ENCODE results near the gene RBM4B.
"Not testable (repeated sequence)": the region's sequence is repeated elsewhere in the genome, so short reads cannot be mapped to it uniquely, and the experiment has no call there.

The RBM4B gene

GRCh38 chr11:66639814-66640340 lies 37.8 kb downstream of the RBM4B start:
- not testable (repeated sequence) for DNase-seq

- no peak for DNase-seq
Measured at GRCh38 chr11:66639066-66639813, 38.4 kb downstream of the RBM4B start.

- peak; percentile 95 for DNase-seq
Measured at GRCh38 chr11:66638177-66639065, 39.3 kb downstream of the RBM4B start, which contains the start of gene RBM4. RBM4 (plus strand) TSS chr11:66638703; CDS start chr11:66639712, 1,009 bp downstream.

- no peak for DNase-seq
Measured at GRCh38 chr11:66637557-66638176, 40.0 kb downstream of the RBM4B start.

- DNase-seq = no peak
Measured at GRCh38 chr11:66636411-66636810, 41.3 kb downstream of the RBM4B start.

- no peak for DNase-seq
Measured at GRCh38 chr11:66632952-66633351, 44.7 kb downstream of the RBM4B start.

- DNase-seq = no peak
Measured at GRCh38 chr11:66631883-66632282, 45.8 kb downstream of the RBM4B start.

- no peak for DNase-seq
Measured at GRCh38 chr11:66629356-66629755, 48.3 kb downstream of the RBM4B start.

GRCh38 chr11:66628061-66628603 lies 49.6 kb downstream of the RBM4B start:
- DNase-seq = no peak

GRCh38 chr11:66626926-66627325 lies 50.8 kb downstream of the RBM4B start:
- DNase-seq = no peak

- DNase-seq = no peak
Measured at GRCh38 chr11:66626382-66626781, 51.3 kb downstream of the RBM4B start.

- no peak for DNase-seq
Measured at GRCh38 chr11:66625752-66626149, 51.9 kb downstream of the RBM4B start.

GRCh38 chr11:66625041-66625751 lies 52.5 kb downstream of the RBM4B start:
- DNase-seq = no peak

- DNase-seq = no peak
Measured at GRCh38 chr11:66624450-66624849, 53.2 kb downstream of the RBM4B start.

- DNase-seq = no peak
Measured at GRCh38 chr11:66619080-66619554, 58.6 kb downstream of the RBM4B start.

- DNase-seq = no peak
Measured at GRCh38 chr11:66617155-66617834, 60.4 kb downstream of the RBM4B start.

GRCh38 chr11:66616379-66617154 lies 61.1 kb downstream of the RBM4B start, which contains the start of gene RBM14:
RBM14 (plus strand) TSS chr11:66616630; CDS start chr11:66616721, 91 bp downstream.
- peak; percentile 97 for DNase-seq
